GM19023 (cell line): ENCODE data around the gene PCDH15.

Experiments used
- ATAC-seq: cut with Tn5 transposase; IDR thresholded peaks from one replicate; pipeline ENCODE4 v1.9.1; 2021; ENCODE audit warnings: mild to moderate bottlenecking, moderate library complexity; ENCODE audit not compliant: unreplicated experiment

Gene PCDH15

GRCh38 chr10:53886325-53887300 lies 914.4 kb downstream of the PCDH15 start:
- no peak for ATAC-seq

GRCh38 chr10:53864846-53865245 lies 936.2 kb downstream of the PCDH15 start:
- ATAC-seq = no peak

- no peak for ATAC-seq
These were observed 948.4 kb downstream of the PCDH15 start for GRCh38 chr10:53852450-53853175.

- no peak for ATAC-seq
These were observed 954.2 kb downstream of the PCDH15 start for GRCh38 chr10:53846809-53847208.

- no peak for ATAC-seq
These were observed 957.2 kb downstream of the PCDH15 start for GRCh38 chr10:53843736-53844362.

GRCh38 chr10:53841483-53842145 lies 959.4 kb downstream of the PCDH15 start:
- ATAC-seq = no peak

- ATAC-seq = no peak
These were observed 960.4 kb downstream of the PCDH15 start for GRCh38 chr10:53840653-53841052.

- no peak for ATAC-seq
These were observed 961.5 kb downstream of the PCDH15 start for GRCh38 chr10:53839440-53840039.

GRCh38 chr10:53836638-53837037 lies 964.4 kb downstream of the PCDH15 start:
- no peak for ATAC-seq

GRCh38 chr10:53833908-53834307 lies 967.1 kb downstream of the PCDH15 start:
- no peak for ATAC-seq

GRCh38 chr10:53827261-53827660 lies 973.8 kb downstream of the PCDH15 start:
- no peak for ATAC-seq

- ATAC-seq = no peak
These were observed 992.2 kb downstream of the PCDH15 start for GRCh38 chr10:53808677-53809372.

GRCh38 chr10:53786236-53786900 lies 1014.7 kb downstream of the PCDH15 start:
- ATAC-seq = no peak

- ATAC-seq = no peak
These were observed 1029.3 kb downstream of the PCDH15 start for GRCh38 chr10:53771701-53772100.

- ATAC-seq = no peak
These were observed 1030.1 kb downstream of the PCDH15 start for GRCh38 chr10:53770903-53771302.

GRCh38 chr10:53765311-53765710 lies 1035.7 kb downstream of the PCDH15 start:
- ATAC-seq = no peak

- no peak for ATAC-seq
These were observed 1046.3 kb downstream of the PCDH15 start for GRCh38 chr10:53754596-53755250.
